AG10803 (cell line): ENCODE results near the gene LHFPL3.

Source experiments
- DNase-seq: peaks from one replicate; pipeline ENCODE4 v3.0.0; 2010; ENCODE audit warnings: low read depth
- H3K4me3 ChIP-seq: 2 replicates; pipeline ENCODE4 v1.5.1; 2011; ENCODE audit warnings: mild to moderate bottlenecking, low read length, control low read depth
- CTCF ChIP-seq: conservative IDR thresholded peaks from 2 replicates; pipeline ENCODE4 v1.5.1; 2011; ENCODE audit warnings: mild to moderate bottlenecking, low read length, control low read depth, inconsistent platforms

Gene LHFPL3

GRCh38 chr7:104784686-104785085 is 456.3 kb downstream of the LHFPL3 start:
- TF ChIP-seq CTCF, result no peak

GRCh38 chr7:104789780-104790179 is 461.4 kb downstream of the LHFPL3 start:
- H3K4me3 ChIP-seq, result no peak overlapping the region
- TF ChIP-seq CTCF, result no peak
- no peak for DNase-seq

More at GRCh38 chr7:104784686-104785085, 456.3 kb downstream of the LHFPL3 start:
- H3K4me3 ChIP-seq, result no peak overlapping the region
- no peak for DNase-seq

- no peak for TF ChIP-seq CTCF
- no peak for DNase-seq
Measured at GRCh38 chr7:104790440-104790839, 462.0 kb downstream of the LHFPL3 start.

DNA sequence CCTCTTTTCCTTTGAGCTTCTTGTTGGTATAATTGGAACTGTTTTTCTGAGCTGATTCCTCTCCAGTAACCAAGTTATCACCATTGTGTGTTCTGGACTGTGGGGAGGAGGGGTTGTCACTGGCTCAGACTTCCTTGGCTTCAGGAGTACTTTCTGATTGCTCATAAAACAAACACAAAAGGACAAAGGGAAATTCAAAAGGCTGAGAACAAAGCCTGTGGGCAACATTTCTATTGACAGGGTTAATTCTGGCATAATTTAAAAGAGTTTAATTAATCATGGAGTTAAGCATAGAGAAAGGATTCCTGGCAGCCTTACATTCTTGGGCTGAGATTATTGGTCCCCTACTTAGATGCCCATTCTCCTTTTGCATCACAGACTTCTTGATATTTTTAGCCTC is 462.7 kb downstream of the LHFPL3 start:
- no peak overlapping the region for H3K4me3 ChIP-seq
- no peak for TF ChIP-seq CTCF
- no peak for DNase-seq

More at GRCh38 chr7:104790440-104790839, 462.0 kb downstream of the LHFPL3 start:
- H3K4me3 ChIP-seq, result no peak overlapping the region

DNA sequence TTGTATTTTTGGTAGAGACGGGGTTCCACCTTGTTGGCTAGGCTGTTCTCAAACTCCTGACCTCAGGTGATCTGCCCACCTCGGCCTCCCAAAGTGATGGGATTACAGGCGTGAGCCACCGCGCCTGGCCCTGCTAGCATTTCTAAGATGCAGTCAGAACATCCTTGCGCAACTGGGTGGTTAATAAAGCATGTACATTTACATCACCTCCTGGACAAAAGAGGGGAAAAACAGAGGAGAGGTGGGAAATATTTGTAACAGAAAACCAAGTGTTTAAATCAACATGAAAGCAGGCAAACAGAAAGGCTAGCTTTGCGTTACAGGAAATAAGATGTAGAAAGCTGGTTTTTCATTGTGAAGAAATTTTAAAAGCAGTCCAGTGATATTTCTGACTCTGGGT is 464.7 kb downstream of the LHFPL3 start:
- no peak overlapping the region for H3K4me3 ChIP-seq
- DNase-seq, result no peak
- no peak for TF ChIP-seq CTCF

GRCh38 chr7:104794154-104794553 is 465.8 kb downstream of the LHFPL3 start:
- H3K4me3 ChIP-seq, result no peak overlapping the region
- TF ChIP-seq CTCF, result no peak
- no peak for DNase-seq

DNA sequence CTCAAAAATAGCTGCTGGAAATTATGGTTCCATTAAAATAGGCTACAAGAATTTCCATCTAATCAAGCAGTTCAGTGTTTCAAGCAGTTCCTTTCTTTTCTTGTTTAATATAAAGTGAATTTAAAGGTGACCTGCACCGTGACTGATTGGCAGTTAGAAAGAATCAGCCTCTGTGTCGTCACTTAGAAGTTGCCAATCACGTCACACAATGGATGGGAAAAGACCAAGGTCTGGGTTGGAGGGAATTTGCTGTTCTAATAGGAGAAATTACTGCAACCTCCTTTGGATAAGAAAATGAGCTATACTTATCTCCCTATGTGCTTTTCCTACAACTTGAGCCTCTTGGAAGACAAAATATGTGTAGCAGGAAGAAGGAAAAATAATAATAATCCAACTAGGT is 466.2 kb downstream of the LHFPL3 start:
- no peak for TF ChIP-seq CTCF
- DNase-seq, result no peak
- H3K4me3 ChIP-seq, result no peak overlapping the region
